MM.1S (cell line): ENCODE data around the gene MRPS33.

Experiments used
- CTCF ChIP-seq: fragments of 300-600 bp; sonication (generic); IDR thresholded peaks from 2 replicates; pipeline ENCODE4 v1.5.1; 2016; ENCODE audit warnings: antibody characterized with exemption, low read length, mixed read lengths
- EZH2 ChIP-seq: fragments of 300-600 bp; sonication (generic); optimal IDR thresholded peaks from 2 replicates; pipeline ENCODE3; 2017; ENCODE audit warnings: low read depth, mild to moderate bottlenecking, antibody characterized with exemption, low read length, mixed read lengths
- EZH2phosphoT487 ChIP-seq: fragments of 300-600 bp; sonication (generic); IDR thresholded peaks from 2 replicates; pipeline ENCODE4 v1.6.1; 2018; ENCODE audit warnings: antibody characterized with exemption, low read length

- no peak for TF ChIP-seq CTCF
- no peak for TF ChIP-seq EZH2
- TF ChIP-seq EZH2phosphoT487: no peak
These were observed 14.0 kb upstream of the MRPS33 start for GRCh38 chr7:141028767-141029166.
